Activated T-cell treated with anti-CD3 and anti-CD28 coated beads, Interleukin-2, amount 50 U/mL, for 72 hours (primary cell): ENCODE data around the gene RMI2. TPM values are rescaled to one million over a fixed set of nuclear protein-coding genes. Genes with fewer than 3 reads are reported as not detected.
"Not testable (repeated sequence)": the region's sequence is repeated elsewhere in the genome, so short reads cannot be mapped to it uniquely, and the experiment has no call there.

Experiments used
- ATAC-seq, 2 donors: fragments of 150-1000 bp; cut with Tn5 transposase; replicated peaks in 1 of 2; 2 replicates each; pipeline ENCODE4 v1.10.0; 2021; ENCODE audit warnings: moderate library complexity in 2 of 2, mild to moderate bottlenecking in 1 of 2
- DNase-seq, 2 donors: peaks; one replicate each; pipeline ENCODE4 v3.0.0; 2021 to 2022; ENCODE audit warnings: mixed read lengths in 1 of 2
- H3K27ac Mint-ChIP-seq: one replicate; pipeline ENCODE4 v1.8.0; 2022; ENCODE audit warnings: mild to moderate bottlenecking, moderate library complexity, mixed read lengths
- H3K27me3 Mint-ChIP-seq: one replicate; pipeline ENCODE4 v1.8.0; 2022; ENCODE audit warnings: low read depth, mixed read lengths
- H3K36me3 Mint-ChIP-seq, 2 donors: one replicate each; pipeline ENCODE4 v1.8.0; 2022; ENCODE audit warnings: mixed read lengths in 2 of 2, mild to moderate bottlenecking in 1 of 2; ENCODE audit not compliant: insufficient read depth in 2 of 2
- H3K4me1 Mint-ChIP-seq: one replicate; pipeline ENCODE4 v1.8.0; 2022; ENCODE audit warnings: low read depth, mixed read lengths
- H3K4me3 Mint-ChIP-seq, 2 donors: one replicate each; pipeline ENCODE4 v1.8.0; 2022; ENCODE audit warnings: mild to moderate bottlenecking in 2 of 2, mixed read lengths in 2 of 2, moderate library complexity in 2 of 2
- H3K9me3 Mint-ChIP-seq, 2 donors: one replicate each; pipeline ENCODE4 v1.8.0; 2022; ENCODE audit warnings: mixed read lengths in 2 of 2
- total RNA-seq, 2 donors: library from RNA; stranded (reverse); gene quantifications; one replicate each; pipeline ENCODE4 v1.2.3, GENCODE V29; 2022

RMI2 gene
- total RNA-seq, 2 donors from 2014 or later: 105 to 119 TPM

DNA sequence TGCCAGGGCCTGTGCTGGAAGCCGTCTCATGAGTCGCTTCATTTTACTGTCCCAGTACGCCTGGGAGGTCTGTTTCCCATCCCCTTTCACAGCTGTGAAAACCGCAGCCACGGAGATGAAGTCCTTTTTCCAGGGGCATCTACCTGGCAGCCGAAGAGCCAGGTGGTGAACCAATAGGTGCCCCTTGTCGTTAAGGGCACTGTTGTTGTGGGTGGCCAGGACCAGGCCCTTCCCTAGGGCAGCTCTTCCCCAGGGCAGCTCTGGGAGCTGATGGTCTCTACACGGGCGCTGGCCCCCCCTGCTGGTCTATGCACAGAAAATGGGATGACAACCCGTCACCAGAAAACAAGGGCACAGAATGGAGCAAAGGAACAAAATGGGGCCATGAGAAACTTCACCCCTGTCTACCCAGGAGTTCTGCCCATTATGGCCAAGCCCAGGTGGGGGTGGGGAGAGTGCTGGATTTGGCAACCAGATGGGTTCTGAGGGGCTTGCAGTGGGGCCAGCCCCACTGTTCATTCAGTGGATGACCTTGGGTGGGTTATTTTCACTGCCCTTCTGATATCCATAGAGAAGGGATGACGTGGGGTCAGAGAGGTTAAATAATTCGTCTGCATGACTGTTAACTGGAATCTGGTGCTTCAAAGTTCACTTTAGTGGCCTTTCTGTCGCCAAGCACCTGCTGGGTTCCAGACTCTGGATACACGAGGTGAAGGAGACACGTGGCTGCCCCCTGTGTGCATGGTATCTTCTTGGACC lies 11.5 kb downstream of the RMI2 start:
- Mint-ChIP-seq H3K4me3 (peak overlapping the region; percentile 38 to 91), H3K27me3 (no peaks in the 10 kb centered on the region), H3K9me3 (no peaks in the 10 kb centered on the region), H3K36me3 (peaks cover 15 to 27% of the 10 kb centered on the region in 2 donors), H3K27ac (no peak overlapping the region), H3K4me1 (peaks cover 72% of the 10 kb centered on the region)
- DNase-seq (peak; percentile 62 to 72), ATAC-seq (no peak)

- DNase-seq: no peak
- H3K36me3 Mint-ChIP-seq: peaks cover 10 to 11% of the 10 kb centered on the region in 2 donors
- ATAC-seq: no peak
- H3K4me3 Mint-ChIP-seq: no peak overlapping the region
- no peak overlapping the region for H3K27ac Mint-ChIP-seq
- peaks cover 78% of the 10 kb centered on the region for H3K4me1 Mint-ChIP-seq
- H3K27me3 Mint-ChIP-seq: no peaks in the 10 kb centered on the region
- no peaks in the 10 kb centered on the region for H3K9me3 Mint-ChIP-seq
Observed at GRCh38 chr16:11358531-11358930, 13.3 kb downstream of the RMI2 start.

- Mint-ChIP-seq H3K4me3 (no peak overlapping the region), H3K4me1 (peaks cover 75% of the 10 kb centered on the region), H3K27me3 (no peaks in the 10 kb centered on the region), H3K36me3 (peaks cover 7 to 9% of the 10 kb centered on the region in 2 donors), H3K27ac (no peak overlapping the region), H3K9me3 (no peaks in the 10 kb centered on the region)
- ATAC-seq (no peak), DNase-seq (no peak)
Observed at GRCh38 chr16:11359370-11359769, 14.1 kb downstream of the RMI2 start.

- Mint-ChIP-seq H3K27ac (no peak overlapping the region), H3K27me3 (no peaks in the 10 kb centered on the region), H3K36me3 (peaks cover 3 to 5% of the 10 kb centered on the region in 2 donors), H3K9me3 (no peaks in the 10 kb centered on the region), H3K4me1 (peaks cover 75% of the 10 kb centered on the region), H3K4me3 (peak overlapping the region; percentile 74 to 75)
- ATAC-seq: no peak
- DNase-seq: no peak
Observed at GRCh38 chr16:11360641-11361373, 15.5 kb downstream of the RMI2 start.

- DNase-seq: peak; percentile 29 to 40
- Mint-ChIP-seq H3K27ac (peak overlapping the region; percentile 70), H3K9me3 (no peaks in the 10 kb centered on the region), H3K36me3 (peaks cover 0 to 3% of the 10 kb centered on the region in 2 donors), H3K27me3 (no peaks in the 10 kb centered on the region), H3K4me3 (peak overlapping the region; percentile 74 to 75), H3K4me1 (peaks cover 65% of the 10 kb centered on the region)
- ATAC-seq: peak; percentile 9
Observed at GRCh38 chr16:11361701-11362451, 16.6 kb downstream of the RMI2 start.

- Mint-ChIP-seq H3K4me3 (no peak overlapping the region), H3K27ac (no peak overlapping the region), H3K36me3 (no peaks in the 10 kb centered on the region), H3K9me3 (no peaks in the 10 kb centered on the region), H3K4me1 (peaks cover 49% of the 10 kb centered on the region), H3K27me3 (no peaks in the 10 kb centered on the region)
- no peak for ATAC-seq
- no peak for DNase-seq
Observed at GRCh38 chr16:11363927-11364258, 18.6 kb downstream of the RMI2 start.

GRCh38 chr16:11367483-11367906 lies 22.2 kb downstream of the RMI2 start:
- no peak overlapping the region for H3K4me3 Mint-ChIP-seq
- DNase-seq (no peak), ATAC-seq (no peak)
- H3K27ac Mint-ChIP-seq: no peak overlapping the region
- H3K27me3 Mint-ChIP-seq: no peaks in the 10 kb centered on the region
- no peaks in the 10 kb centered on the region for H3K9me3 Mint-ChIP-seq
- peaks cover 51% of the 10 kb centered on the region for H3K4me1 Mint-ChIP-seq
- no peaks in the 10 kb centered on the region for H3K36me3 Mint-ChIP-seq

GRCh38 chr16:11370084-11370931 lies 25.0 kb downstream of the RMI2 start:
- ATAC-seq: peak; percentile 39 to 54
- DNase-seq: no peak
- Mint-ChIP-seq H3K27ac (no peak overlapping the region), H3K4me3 (no peak overlapping the region), H3K27me3 (no peaks in the 10 kb centered on the region), H3K36me3 (no peaks in the 10 kb centered on the region), H3K4me1 (peaks cover 26% of the 10 kb centered on the region), H3K9me3 (no peaks in the 10 kb centered on the region)

- H3K36me3 Mint-ChIP-seq, ATAC-seq: not testable (repeated sequence)
Observed at GRCh38 chr16:11370932-11371279, 25.6 kb downstream of the RMI2 start.

DNA sequence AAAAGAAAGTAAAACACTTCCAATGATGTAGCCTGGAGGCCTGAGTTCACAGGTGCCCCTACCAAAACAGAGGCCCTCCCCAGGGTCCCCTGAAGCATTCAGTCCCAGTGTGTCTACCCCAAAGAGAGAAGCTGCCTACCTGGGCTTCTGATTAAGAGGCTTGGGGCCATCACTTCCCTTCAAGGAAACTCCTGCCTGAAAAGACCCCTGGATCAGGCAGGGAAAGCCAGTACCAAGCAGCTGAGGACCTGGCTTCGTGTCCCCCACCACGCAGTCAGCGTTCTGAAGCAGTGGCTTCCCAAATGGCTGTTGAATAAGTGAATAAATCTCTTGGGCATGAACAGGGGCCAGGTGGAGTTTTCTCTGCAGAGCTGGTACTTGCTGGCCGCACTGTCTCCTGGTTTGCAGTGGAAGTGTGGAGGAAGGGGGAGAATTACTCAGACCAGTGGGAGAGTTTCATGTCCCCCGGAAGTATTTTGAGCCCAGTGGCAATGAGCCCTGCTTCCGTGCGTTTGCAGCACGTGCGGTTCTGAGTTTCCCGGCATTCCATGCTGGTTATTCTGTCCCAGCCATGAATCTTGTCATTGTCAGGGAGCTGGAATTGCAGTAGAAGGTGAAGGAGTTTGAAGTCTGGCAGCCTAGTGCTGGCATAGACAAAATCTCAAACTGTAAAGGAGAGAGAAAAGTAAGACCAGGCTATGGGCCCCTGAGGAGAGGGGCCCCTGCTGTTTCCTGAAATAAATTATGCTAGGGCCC lies 27.0 kb downstream of the RMI2 start:
- no peak overlapping the region for H3K4me3 Mint-ChIP-seq

More at GRCh38 chr16:11370932-11371279, 25.6 kb downstream of the RMI2 start:
- H3K4me3 Mint-ChIP-seq, H3K9me3 Mint-ChIP-seq, H3K27ac Mint-ChIP-seq, DNase-seq, H3K27me3 Mint-ChIP-seq: not testable (repeated sequence)
- peaks cover 21% of the 10 kb centered on the region for H3K4me1 Mint-ChIP-seq

DNA sequence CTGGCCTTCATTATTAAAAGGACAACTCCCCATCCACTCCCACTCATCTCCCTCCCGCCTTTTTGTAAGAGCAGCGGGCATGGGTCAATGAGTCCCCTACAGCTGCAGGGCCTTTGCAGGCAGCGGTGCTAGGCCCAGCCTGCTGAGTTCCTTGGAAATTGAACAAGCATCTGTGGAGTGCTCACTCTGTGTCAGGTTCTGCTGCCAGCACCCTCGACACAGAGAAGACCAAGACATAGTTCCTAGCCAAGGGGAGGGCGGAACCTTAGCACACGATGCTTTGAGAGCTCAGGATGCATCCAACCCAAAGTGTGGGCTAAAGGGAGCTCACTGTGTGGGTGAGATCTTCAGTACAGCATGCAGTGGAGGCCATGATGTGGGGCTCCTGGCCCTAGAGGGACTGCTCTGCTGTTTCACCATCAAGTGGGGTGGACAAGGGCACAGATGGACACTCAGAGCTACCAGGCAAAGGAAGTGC lies 27.6 kb downstream of the RMI2 start:
- H3K27ac Mint-ChIP-seq: no peak overlapping the region
- no peak for ATAC-seq
- H3K4me1 Mint-ChIP-seq: peaks cover 27% of the 10 kb centered on the region
- no peak for DNase-seq
- no peaks in the 10 kb centered on the region for H3K27me3 Mint-ChIP-seq
- H3K9me3 Mint-ChIP-seq: no peaks in the 10 kb centered on the region
- no peak overlapping the region for H3K4me3 Mint-ChIP-seq
- H3K36me3 Mint-ChIP-seq: peaks cover 0 to 3% of the 10 kb centered on the region in 2 donors

More for the DNA sequence above, 27.0 kb downstream of the RMI2 start:
- H3K27ac Mint-ChIP-seq: no peak overlapping the region
- no peaks in the 10 kb centered on the region for H3K9me3 Mint-ChIP-seq
- H3K36me3 Mint-ChIP-seq: no peaks in the 10 kb centered on the region
- no peak for ATAC-seq
- no peaks in the 10 kb centered on the region for H3K27me3 Mint-ChIP-seq
- peaks cover 21% of the 10 kb centered on the region for H3K4me1 Mint-ChIP-seq
- no peak for DNase-seq

GRCh38 chr16:11374255-11374654 lies 29.0 kb downstream of the RMI2 start:
- no peak for ATAC-seq
- DNase-seq: no peak
- Mint-ChIP-seq H3K9me3 (peaks cover 0 to 2% of the 10 kb centered on the region in 2 donors), H3K4me1 (peaks cover 40% of the 10 kb centered on the region), H3K27ac (no peak overlapping the region), H3K27me3 (no peaks in the 10 kb centered on the region), H3K4me3 (no peak overlapping the region), H3K36me3 (peaks cover 6 to 8% of the 10 kb centered on the region in 2 donors)
